Endothelial cell of umbilical vein (primary cell): Measurements from ENCODE around the gene GCNA. TPM values are rescaled to one million over a fixed set of nuclear protein-coding genes. Genes with fewer than 3 reads are reported as not detected.

Experiments
- BruUV-seq: library from RNA; stranded (reverse); fragments of 400-500 nt; replicated peaks from 2 replicates; lab custom pipeline; 2021; lab: Mats Ljungman, UMichigan
- CTCF ChIA-PET: fragments of 300-600, 350-600 bp; sonication (Branson Sonifier 250); formaldehyde crosslinking; loops from one replicate; lab custom pipeline; 2021; ENCODE audit warnings: antibody characterized with exemption, inconsistent platforms; lab: Charles Lee
- POLR2A ChIA-PET: fragments of 300-600, 350-600 bp; sonication (Branson Sonifier 250); formaldehyde crosslinking; loops from one replicate; lab custom pipeline; 2021; ENCODE audit warnings: antibody characterized with exemption, inconsistent platforms; lab: Charles Lee
- DNase-seq: peaks from one replicate; pipeline ENCODE4 v3.0.0-alpha.2; 2011; ENCODE audit warnings: low read depth, low spot score
- FAIRE-seq: peaks from 2 replicates; lab custom pipeline; 2011; peaks lifted over from hg19 to GRCh38; lab: Jason Lieb, UNC
- H2AFZ ChIP-seq: 2 replicates; pipeline ENCODE4 v1.6.0; 2012; ENCODE audit warnings: low read depth, low read length, control low read depth, inconsistent platforms
- H3K27ac ChIP-seq: 2 replicates; pipeline ENCODE4 v1.5.1; 2011; ENCODE audit warnings: low read depth, mild to moderate bottlenecking, control low read depth, low read length, moderate library complexity; ENCODE audit not compliant: insufficient read depth
- H3K27me3 ChIP-seq, 2 experiments: 2 replicates each; pipeline versions ENCODE4 v1.6.0 to v1.6.1; 2011; ENCODE audit warnings: low read length in 2 of 2, mixed read lengths in 1 of 2; ENCODE audit not compliant: control insufficient read depth in 2 of 2, insufficient read depth in 2 of 2
- H3K36me3 ChIP-seq, 2 experiments: 2 replicates in 1 of 2; 3 replicates in 1 of 2; pipeline ENCODE4 v1.5.1; 2011; ENCODE audit warnings: low read length in 2 of 2, mild to moderate bottlenecking in 1 of 2, moderate library complexity in 1 of 2; ENCODE audit not compliant: control insufficient read depth in 2 of 2, insufficient read depth in 2 of 2; ENCODE audit errors: extremely low read depth in 1 of 2
- H3K4me1 ChIP-seq: 3 replicates; pipeline ENCODE4 v1.5.1; 2011; ENCODE audit warnings: mild to moderate bottlenecking, low read length; ENCODE audit not compliant: control insufficient read depth, insufficient read depth; ENCODE audit errors: extremely low read depth
- H3K4me2 ChIP-seq: 2 replicates; pipeline ENCODE4 v1.6.1; 2011; ENCODE audit warnings: low read length, control low read depth, mixed read lengths; ENCODE audit not compliant: insufficient read depth
- H3K4me3 ChIP-seq, 3 experiments: fragments of 200-600 bp in 1 of 3; sonication (generic), shearing (Covaris generic) in 1 of 3; replicated peaks in 1 of 3; 2 replicates each; pipeline ENCODE4 v1.5.1; 2011 to 2016; ENCODE audit warnings: control low read depth in 3 of 3, low read length in 3 of 3, mild to moderate bottlenecking in 2 of 3, inconsistent platforms in 1 of 3, low read depth in 1 of 3, moderate library complexity in 1 of 3; ENCODE audit not compliant: insufficient read depth in 1 of 3
- H3K79me2 ChIP-seq: 2 replicates; pipeline ENCODE4 v1.6.0; 2012; ENCODE audit warnings: low read length, inconsistent platforms; ENCODE audit not compliant: control insufficient read depth, insufficient read depth
- H3K9ac ChIP-seq: replicated peaks from 2 replicates; pipeline ENCODE3; 2011; ENCODE audit warnings: low read length, control low read depth; ENCODE audit not compliant: insufficient read depth; ENCODE audit errors: extremely low read depth
- H3K9me1 ChIP-seq: replicated peaks from 3 replicates; pipeline ENCODE4 v1.6.0; 2011; ENCODE audit warnings: mild to moderate bottlenecking, low read length; ENCODE audit not compliant: control insufficient read depth, insufficient read depth; ENCODE audit errors: extremely low read depth
- H3K9me3 ChIP-seq: replicated peaks from 2 replicates; pipeline ENCODE4 v1.5.1; 2012; ENCODE audit warnings: low read length, inconsistent platforms; ENCODE audit not compliant: control insufficient read depth, insufficient read depth
- H4K20me1 ChIP-seq: replicated peaks from 2 replicates; pipeline ENCODE3; 2011; ENCODE audit warnings: mild to moderate bottlenecking, low read length; ENCODE audit not compliant: control insufficient read depth, insufficient read depth; ENCODE audit errors: extremely low read depth
- CTCF ChIP-seq, 2 donors: IDR thresholded peaks; 1 replicate in 1 of 2; 2 replicates in 1 of 2; pipeline ENCODE4 v1.5.1; 2011; ENCODE audit warnings: low read length in 2 of 2, mild to moderate bottlenecking in 2 of 2, moderate library complexity in 2 of 2, control low read depth in 1 of 2, inconsistent platforms in 1 of 2, low read depth in 1 of 2; ENCODE audit not compliant: insufficient read depth in 1 of 2; ENCODE audit errors: extremely low read depth in 1 of 2
- EZH2 ChIP-seq: IDR thresholded peaks from 2 replicates; pipeline ENCODE4 v1.6.1; 2012; ENCODE audit warnings: borderline replicate concordance, low read depth, mild to moderate bottlenecking, moderate library complexity, low read length, inconsistent platforms; ENCODE audit not compliant: severe bottlenecking
- FOS ChIP-seq: IDR thresholded peaks from 2 replicates; pipeline ENCODE4 v1.6.1; 2011; ENCODE audit warnings: mild to moderate bottlenecking, low read length, moderate library complexity, borderline replicate concordance; ENCODE audit not compliant: insufficient read depth
- GATA2 ChIP-seq: IDR thresholded peaks from 2 replicates; pipeline ENCODE4 v1.7.0; 2011; ENCODE audit warnings: low read depth, mild to moderate bottlenecking, moderate library complexity, mixed read lengths, low read length; ENCODE audit not compliant: insufficient read length, insufficient read depth
- MYC ChIP-seq: IDR thresholded peaks from one replicate; pipeline ENCODE4 v1.6.1; 2011; ENCODE audit warnings: mild to moderate bottlenecking, low read depth, low read length
- dilution Hi-C: fragments of 300-500 bp; cut with MboI; formaldehyde crosslinking; loops from one replicate; pipeline ENCODE4 v1.15.0; 2019; ENCODE audit warnings: low sequenced_read_pairs; ENCODE audit not compliant: extremely low pct_ligation_motif_present
- intact Hi-C: fragments of 100-400 bp; cut with micrococcal nuclease; formaldehyde crosslinking; loops from one replicate; pipeline ENCODE4 v1.10.0; 2022
- polyA plus RNA-seq, 4 experiments: library from polyadenylated mRNA; depleted of rRNA in 3 of 4; stranded (reverse) in 3 of 4; unstranded in 1 of 4; fragments of >200 nt; gene quantifications; 2 replicates each; pipeline versions ENCODE4 v1.2.1 to v1.2.3, GENCODE V29; 2011 to 2012; ENCODE audit warnings: missing spikeins in 1 of 4
- total RNA-seq: library from RNA; stranded (reverse); gene quantifications from 2 replicates; pipeline ENCODE4 v1.2.3, GENCODE V29; 2021

GCNA gene
- total and polyA plus RNA-seq, 2 donors (not counting 3 experiments of a cell fraction or from before 2014, with no cell fraction given) = 1.0 to 4.0 TPM

- FAIRE-seq (peak; percentile 92), DNase-seq (peak; percentile 53)
- Histone ChIP-seq H4K20me1 (no peaks in the 10 kb centered on the region), H3K79me2 (no peaks in the 10 kb centered on the region), H3K9ac (no peak overlapping the region), H3K9me3 (no peaks in the 10 kb centered on the region), H3K4me1 (peaks cover 24% of the 10 kb centered on the region), H3K36me3 (no peaks in the 10 kb centered on the region), H3K27ac (peak overlapping the region; percentile 39), H3K4me2 (no peak overlapping the region), H3K9me1 (no peaks in the 10 kb centered on the region), H2AFZ (no peak overlapping the region), H3K27me3 (no peaks in the 10 kb centered on the region), H3K4me3 (no peak overlapping the region)
- TF ChIP-seq GATA2 = peak; percentile 82
- TF ChIP-seq FOS = peak; percentile 33
- no peak for TF ChIP-seq EZH2
- TF ChIP-seq CTCF (IDR thresholded peaks at IDR 0.05; ENCODE audit: extremely low read depth in 1 of 2, insufficient read depth in 1 of 2, low read depth in 1 of 2, low read length in 2 of 2) = no peak
- TF ChIP-seq MYC = no peak
- ChIA-PET CTCF (interaction anchor here (0.5 to 1.6 kb wide), 3 partner anchors 11 to 132 kb away, joined by 3 to 7 read pairs (median 3); no protein-coding TSS in a partner anchor), POLR2A (no interaction called here)
- dilution Hi-C loops = no loop called here
- intact Hi-C loops = no loop called here
- no TSS peak for BruUV-seq
These were observed 58.4 kb downstream of the GCNA start for GRCh38 chrX:71636438-71637252.
